ENCODE measurements around the gene BTG2. TPM values are rescaled to one million over a fixed set of nuclear protein-coding genes. Genes with fewer than 3 reads are reported as not detected.

Gene BTG2
- total RNA-seq, 4 donors from 2014 or later, result 48.0 to 286 (median 74.9) TPM

GRCh38 chr1:203302456-203302855, 2.9 kb upstream of the BTG2 start:
- H3K27ac ChIP-seq, result no peak overlapping the region
- intact Hi-C loops (cut with DNase I; ENCODE audit: low total_unique reads), result no loop called here

GRCh38 chr1:203302894-203303293, 2.4 kb upstream of the BTG2 start:
- Histone ChIP-seq H3K4me1 (peaks cover 13 to 17% of the 10 kb centered on the region in 2 donors), H3K27ac (no peak overlapping the region), H3K4me3 (no peak overlapping the region), H3K36me3 (peaks cover 0 to 11% of the 10 kb centered on the region in 2 donors), H3K9me3 (no peaks in the 10 kb centered on the region), H3K27me3 (no peaks in the 10 kb centered on the region)
- intact Hi-C loops (cut with DNase I; ENCODE audit: low total_unique reads) (no loop called here), in situ Hi-C loops (cut with MboI; ENCODE audit: low sequenced_read_pairs in 4 of 4) (no loop called here)
- no peak for ATAC-seq
- TF ChIP-seq CTCF (IDR thresholded peaks at IDR 0.05 in 4 of 5, conservative IDR thresholded peaks at IDR 0.05 in 1 of 5) (no peak), POLR2A (IDR thresholded peaks at IDR 0.05) (no peak)
- no peak for DNase-seq

More at GRCh38 chr1:203302456-203302855, 2.9 kb upstream of the BTG2 start:
- Histone ChIP-seq H3K9me3 (no peaks in the 10 kb centered on the region), H3K27me3 (no peaks in the 10 kb centered on the region), H3K4me1 (peaks cover 13% of the 10 kb centered on the region in 2 donors), H3K36me3 (peaks cover 0 to 7% of the 10 kb centered on the region in 2 donors), H3K4me3 (no peak overlapping the region)
- in situ Hi-C loops (cut with MboI; ENCODE audit: low sequenced_read_pairs in 4 of 4), result no loop called here
- ATAC-seq (no peak), DNase-seq (no peak)
- no peak for TF ChIP-seq CTCF (IDR thresholded peaks at IDR 0.05 in 4 of 5, conservative IDR thresholded peaks at IDR 0.05 in 1 of 5)
- TF ChIP-seq POLR2A (IDR thresholded peaks at IDR 0.05), result no peak

GRCh38 chr1:203304391-203304918, 864 bp upstream of the BTG2 start:
- Histone ChIP-seq H3K36me3 (peaks cover 0 to 21% of the 10 kb centered on the region in 2 donors), H3K4me3 (peak overlapping the region; percentile 48 to 98 (median 73)), H3K4me1 (peaks cover 23 to 26% of the 10 kb centered on the region in 2 donors), H3K27ac (peak overlapping the region; percentile 95 to 100 (median 98)), H3K27me3 (no peaks in the 10 kb centered on the region), H3K9me3 (no peaks in the 10 kb centered on the region)
- intact Hi-C loops (cut with DNase I; ENCODE audit: low total_unique reads) (no loop called here), in situ Hi-C loops (cut with MboI; ENCODE audit: low sequenced_read_pairs in 4 of 4) (no loop called here)
- DNase-seq, result no peak
- TF ChIP-seq CTCF (IDR thresholded peaks at IDR 0.05 in 4 of 5, conservative IDR thresholded peaks at IDR 0.05 in 1 of 5), result no peak
- no peak for TF ChIP-seq POLR2A (IDR thresholded peaks at IDR 0.05)
- no peak for ATAC-seq

- in situ Hi-C loops (cut with MboI; ENCODE audit: low sequenced_read_pairs in 4 of 4), result no loop called here
Measured at GRCh38 chr1:203305809-203306088, 430 bp downstream of the BTG2 start.

More at GRCh38 chr1:203305809-203306088, 430 bp downstream of the BTG2 start:
- no peak for TF ChIP-seq POLR2A (IDR thresholded peaks at IDR 0.05)
- TF ChIP-seq CTCF (IDR thresholded peaks at IDR 0.05 in 4 of 5, conservative IDR thresholded peaks at IDR 0.05 in 1 of 5), result no peak
- intact Hi-C loops (cut with DNase I; ENCODE audit: low total_unique reads), result loop anchor here (1.0 to 2.0 kb wide), 2 partner anchors 21 to 32 kb away; no protein-coding TSS in a partner anchor
- Histone ChIP-seq H3K36me3 (peaks cover 0 to 21% of the 10 kb centered on the region in 2 donors), H3K27me3 (no peaks in the 10 kb centered on the region), H3K4me1 (peaks cover 27 to 28% of the 10 kb centered on the region in 2 donors), H3K9me3 (no peaks in the 10 kb centered on the region), H3K4me3 (peak overlapping the region; percentile 80 to 98 (median 94)), H3K27ac (peak overlapping the region; percentile 95 to 100 (median 98))
- ATAC-seq (peak; percentile 20 to 23), DNase-seq (no peak)

Data from gastrocnemius medialis (tissue), 4 donors.